HG03196 (cell line): Measurements from ENCODE around the gene TOM1.
A peak's percentile ranks its signal among the peaks of the same experiment; 100 is the strongest.

ENCODE experiments used
- ATAC-seq: cut with Tn5 transposase; IDR thresholded peaks from one replicate; pipeline ENCODE4 v1.9.1; 2021; ENCODE audit not compliant: unreplicated experiment

The TOM1 gene

DNA sequence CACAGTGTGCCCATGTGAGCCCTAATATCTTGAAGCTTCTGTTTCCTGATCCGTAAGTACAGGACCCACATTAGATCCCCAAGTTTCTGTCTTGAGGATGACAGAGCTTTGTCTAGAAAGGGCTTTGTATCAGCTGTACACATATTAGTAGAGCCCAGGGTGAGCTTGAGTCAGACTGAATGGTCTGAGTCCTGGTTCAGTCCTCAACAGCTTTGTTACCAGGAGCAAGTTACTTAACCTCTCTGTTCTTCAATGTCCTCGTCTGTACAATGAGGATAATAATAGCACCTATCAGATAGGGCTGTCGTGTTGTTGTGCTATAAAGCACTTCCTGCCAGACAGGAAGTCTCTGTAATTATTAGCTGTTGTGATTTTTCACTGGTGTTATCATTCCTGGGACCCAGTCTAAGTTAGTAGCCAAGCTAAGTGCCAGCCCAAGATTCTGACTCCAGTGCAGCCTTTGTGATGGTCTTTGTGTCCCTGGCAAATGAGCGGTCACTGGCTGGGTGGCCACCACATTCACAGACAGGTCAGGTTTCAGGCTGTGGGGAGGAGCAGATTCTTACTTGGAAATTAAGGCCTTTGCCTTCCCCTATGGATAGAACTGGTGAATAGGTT lies 6.8 kb downstream of the TOM1 start:
- ATAC-seq: no peak

DNA sequence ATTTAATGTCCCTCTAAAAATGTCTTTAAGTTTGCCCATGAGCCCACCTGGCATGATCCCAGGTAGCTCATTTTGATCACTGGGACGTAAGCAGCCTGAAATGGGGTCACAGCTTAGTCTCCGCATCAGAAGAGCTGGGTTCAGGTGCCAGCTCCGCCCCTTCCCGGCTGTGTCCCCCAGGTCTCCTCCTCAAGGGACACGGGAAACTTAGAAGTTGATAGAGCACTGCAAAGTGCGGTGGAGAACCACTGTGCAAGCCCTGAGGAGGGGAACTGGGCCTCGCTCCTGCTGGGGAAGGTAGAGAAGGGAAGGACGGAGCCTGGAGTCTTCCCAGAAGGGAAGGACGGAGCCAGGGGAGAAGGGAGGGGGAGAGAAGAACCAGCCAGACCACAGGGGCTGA lies 7.7 kb downstream of the TOM1 start:
- ATAC-seq: no peak

DNA sequence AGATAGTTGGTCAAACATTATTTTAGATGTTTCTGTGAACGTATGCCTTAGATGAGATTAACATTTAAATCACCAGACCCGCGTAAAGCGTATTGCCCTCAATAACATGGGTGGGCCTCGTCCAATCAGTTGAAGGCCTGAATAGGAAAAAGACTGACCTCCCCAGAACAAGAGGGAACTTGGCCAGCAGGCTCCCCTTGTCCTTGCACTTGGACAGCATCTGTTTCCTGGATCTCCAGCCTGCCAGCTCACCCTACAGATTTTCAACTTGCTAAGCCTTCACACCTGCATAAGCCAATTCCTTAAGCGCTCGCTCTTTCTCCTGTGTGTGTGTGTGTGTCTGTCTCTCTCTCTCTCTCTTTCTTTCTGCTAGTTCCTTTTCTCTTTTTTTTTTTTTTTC lies 8.2 kb downstream of the TOM1 start:
- ATAC-seq: no peak

DNA sequence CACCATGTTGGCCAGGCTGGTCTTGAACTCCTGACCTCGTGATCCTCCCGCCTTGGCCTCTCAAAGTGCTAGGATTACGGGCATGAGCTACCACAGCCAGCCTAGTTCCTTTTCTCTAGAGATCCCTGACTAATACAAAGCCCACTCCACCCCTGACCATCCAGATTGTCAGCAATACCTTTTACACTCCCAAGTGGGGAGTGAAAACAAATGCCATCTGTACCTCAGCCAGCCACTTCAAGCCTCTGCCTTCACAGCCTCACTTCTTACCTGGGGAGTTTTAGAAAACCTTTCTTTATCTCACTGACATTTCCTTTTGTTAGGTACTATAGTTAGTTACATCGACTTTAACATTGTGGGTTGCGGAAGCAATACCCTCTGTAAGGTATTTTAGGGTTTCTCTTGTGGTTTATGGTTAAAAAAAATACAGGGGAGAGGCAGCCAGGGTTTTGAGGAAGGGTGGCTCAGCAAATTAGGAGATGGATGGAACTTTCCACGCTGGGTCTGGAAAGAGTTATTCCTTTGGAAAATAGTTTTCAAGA lies 8.9 kb downstream of the TOM1 start:
- ATAC-seq: peak; percentile 43

DNA sequence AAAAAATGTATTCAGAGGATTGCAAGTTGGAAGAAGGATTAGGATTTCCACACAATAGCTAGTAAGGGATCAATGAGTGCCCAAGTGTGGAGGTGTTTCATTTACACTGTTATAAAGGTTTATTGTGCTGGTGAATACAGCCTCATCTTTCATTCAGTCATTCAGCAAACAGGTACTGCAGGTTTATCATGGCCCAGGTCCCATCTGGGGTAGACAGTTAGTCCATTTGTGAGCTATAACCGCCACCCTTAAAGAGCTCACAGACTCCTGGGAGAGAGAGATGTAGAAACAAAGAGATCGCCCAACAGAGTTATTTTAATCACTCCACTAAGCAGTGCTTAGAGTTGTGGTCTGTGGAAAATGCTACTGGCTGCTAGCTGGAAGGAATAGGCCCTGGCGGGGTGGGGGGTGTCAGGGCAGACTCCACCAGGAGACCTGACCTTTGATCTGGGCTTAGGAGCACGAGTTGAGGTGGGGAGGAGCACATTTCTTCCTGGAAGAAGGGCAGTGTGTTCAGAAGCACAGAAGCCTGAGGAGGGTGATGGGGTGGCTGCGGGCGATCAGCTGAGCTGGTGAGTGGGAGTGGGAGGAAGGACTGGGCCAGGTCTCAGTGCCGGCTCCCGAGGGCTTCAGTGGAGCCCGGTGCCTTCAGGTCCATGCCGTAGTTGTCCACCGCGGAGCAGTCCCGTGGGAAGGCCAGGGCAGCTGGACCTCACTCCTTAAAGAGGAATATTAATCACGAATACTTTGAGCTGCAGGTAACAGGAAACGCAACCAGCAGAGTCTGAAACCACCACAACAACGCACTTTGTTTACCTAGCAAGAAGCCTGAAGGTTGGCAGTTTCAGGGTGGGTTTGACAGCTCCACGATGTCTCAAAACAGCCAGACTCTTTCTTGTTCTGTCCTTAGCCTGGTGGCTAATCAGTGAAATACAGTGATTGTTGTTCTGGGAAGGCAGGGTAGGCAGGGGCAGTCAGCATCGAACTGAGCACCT lies 11.2 kb downstream of the TOM1 start:
- no peak for ATAC-seq

DNA sequence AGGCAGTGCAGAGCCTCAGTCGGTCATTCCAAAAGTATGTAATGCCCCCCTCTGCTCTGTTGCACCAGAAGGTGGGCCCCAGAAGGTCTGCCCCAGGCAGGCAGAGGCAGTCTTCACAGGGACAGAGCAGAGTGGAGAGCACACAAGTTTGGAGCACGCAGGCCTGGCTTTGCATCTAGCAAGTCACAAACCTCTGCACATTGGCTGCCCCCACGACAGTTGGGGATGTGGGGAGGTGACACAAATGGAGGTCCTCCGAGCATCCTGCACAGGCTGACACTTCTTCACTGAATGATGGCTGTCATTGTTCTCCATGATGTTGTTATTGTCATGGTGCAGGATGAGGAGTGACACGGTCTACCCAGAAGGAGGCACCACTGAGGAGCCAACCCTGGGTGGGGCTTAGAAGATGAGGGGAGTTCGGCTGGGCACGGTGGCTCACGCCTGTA lies 11.9 kb downstream of the TOM1 start:
- no peak for ATAC-seq

DNA sequence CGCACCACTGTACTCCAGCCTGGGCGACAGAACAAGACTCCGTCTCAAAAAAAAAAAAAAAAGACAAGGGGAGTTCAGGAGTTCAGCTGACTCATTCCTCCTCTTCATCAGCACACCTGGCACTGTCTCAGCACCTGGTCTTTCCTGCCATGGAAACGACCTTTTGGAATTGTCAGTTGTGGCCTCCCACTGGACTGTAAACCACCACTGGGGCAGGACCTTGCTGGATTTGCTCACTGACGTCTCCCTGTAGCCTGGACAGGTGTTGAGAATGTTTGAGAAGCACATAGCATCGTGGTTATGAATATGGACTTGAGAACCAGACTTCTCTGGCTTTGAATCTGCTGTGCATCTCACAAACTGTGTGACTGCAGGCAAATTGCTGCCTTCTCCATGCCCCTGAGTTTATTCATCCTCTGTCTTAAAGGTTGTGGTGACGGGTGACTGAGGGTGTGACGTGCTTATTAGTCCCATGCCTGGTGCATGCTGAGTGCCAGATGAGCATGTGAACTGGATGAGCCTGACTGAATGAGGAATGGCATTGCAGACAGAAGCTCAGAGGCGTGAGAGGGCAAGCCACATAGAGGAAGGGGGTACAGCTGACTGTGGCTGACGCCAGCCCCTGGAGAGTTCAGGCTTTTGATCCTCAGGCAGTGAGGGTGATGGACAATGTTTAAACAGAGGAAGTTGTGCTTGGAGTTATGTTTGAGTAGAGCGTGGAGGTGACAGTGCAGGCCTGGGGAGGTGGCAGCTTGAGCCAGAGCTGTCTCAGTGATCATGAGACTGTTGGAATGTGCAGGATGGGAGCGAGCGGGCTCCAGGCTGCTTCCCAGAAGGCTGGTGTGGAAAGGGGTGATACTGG lies 12.7 kb downstream of the TOM1 start:
- ATAC-seq: no peak

DNA sequence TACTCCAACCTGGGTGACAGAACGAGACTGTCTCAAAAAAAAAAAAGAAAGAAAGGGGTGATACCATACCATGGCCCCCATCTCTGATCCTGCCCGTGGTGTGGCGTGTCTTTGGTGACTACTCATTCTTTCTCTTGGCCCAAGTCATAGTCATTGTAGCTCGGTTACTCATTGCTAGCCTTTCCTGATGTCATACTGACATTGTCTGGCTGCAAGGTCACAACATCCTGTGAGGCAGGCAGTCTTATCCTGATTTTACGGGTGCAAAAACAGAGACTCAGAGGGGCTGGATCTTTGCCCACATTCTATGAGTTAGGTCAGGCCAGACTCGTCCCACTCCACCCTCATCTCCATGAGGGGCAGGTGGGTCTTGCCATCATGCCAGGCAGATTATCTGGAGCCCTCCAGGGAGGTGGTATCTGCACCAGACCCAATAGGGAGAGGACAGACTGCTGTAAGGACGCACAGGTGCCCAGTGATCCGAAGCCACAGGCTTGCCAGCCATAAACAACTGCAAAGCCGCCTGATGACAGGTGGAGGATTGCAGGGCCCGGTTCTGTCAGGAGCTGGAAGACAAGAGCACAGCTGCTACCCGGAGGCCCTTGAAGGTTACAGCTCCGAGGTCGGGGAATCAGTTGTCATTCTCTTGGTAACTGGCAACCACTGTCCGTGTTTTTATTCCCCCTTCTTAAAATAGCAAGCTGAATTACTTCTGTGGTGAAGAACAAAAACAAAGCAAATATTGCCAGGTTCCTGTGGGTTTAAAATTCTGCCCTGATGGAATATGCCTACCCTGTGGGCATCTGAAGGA lies 13.8 kb downstream of the TOM1 start:
- no peak for ATAC-seq

DNA sequence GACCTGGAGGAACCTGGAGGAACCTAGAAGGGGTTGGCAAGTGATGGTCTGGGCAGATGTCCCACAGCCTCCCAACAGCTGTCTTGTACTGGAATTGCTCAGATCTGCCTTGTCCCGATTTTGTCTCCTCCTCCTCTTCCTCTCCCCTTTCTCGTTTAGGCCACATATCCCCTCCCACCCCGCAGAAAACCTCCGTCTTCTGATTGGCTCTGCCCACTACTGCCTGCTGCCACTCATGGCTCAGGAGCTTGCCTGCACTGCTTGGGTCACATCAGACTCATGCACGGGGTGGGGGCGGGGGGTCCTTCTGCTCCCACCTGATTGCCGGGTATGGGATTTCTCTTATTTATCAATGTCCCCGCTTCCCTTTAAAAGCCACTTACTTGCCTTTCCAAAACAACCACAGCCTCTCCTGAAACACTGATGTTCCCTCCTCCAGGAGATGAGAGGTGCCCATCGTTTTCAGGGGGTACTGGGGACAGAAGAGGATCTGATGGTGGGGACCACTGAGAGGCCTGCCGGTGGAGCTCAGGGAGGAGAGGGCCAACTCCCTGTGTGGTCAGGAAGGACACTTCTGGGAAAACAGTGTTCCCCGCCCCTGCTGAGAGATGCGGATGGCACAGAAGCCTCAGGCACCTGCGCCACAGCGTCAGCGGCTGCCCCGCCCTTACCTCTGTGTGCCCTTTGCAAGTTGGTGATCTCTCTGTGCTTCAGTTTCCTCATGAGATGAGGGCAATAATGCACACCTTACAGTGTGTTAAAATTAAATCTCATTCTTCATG lies 14.7 kb downstream of the TOM1 start:
- ATAC-seq: no peak

DNA sequence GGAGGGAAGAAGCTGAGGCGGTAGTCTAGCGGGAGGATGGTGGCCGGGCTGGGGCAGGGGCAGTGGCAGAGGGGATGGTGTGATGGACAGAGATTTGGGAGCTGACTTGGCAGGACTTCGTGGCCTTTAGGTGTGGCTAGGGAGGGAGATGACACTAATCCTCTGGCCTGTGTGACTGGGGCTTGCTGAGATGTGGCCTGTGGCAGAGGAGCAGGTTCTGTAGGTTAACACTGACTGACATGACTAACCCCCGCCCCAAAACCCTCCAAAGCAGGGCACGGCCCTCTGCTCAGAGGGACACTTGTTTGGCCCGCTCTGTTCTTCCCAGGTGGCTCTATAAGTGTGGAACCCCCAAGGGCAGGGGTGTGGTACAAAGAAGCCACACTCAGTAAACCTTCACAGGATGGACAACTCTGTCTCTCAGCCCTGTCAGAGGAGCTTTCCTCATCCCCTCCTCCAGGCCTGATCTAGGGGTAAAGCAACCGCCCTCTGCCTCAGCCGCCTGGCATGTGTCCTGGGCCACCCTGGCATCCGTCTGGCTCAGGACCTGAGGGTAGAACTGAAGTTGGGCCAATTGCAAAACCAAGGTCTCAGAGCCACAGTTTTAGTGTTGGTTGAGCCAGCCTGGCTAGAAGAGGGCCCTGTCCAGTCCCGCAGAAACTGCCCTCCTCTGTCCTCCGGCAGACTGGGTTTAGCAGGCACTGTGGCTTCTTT lies 15.6 kb downstream of the TOM1 start:
- ATAC-seq: no peak

DNA sequence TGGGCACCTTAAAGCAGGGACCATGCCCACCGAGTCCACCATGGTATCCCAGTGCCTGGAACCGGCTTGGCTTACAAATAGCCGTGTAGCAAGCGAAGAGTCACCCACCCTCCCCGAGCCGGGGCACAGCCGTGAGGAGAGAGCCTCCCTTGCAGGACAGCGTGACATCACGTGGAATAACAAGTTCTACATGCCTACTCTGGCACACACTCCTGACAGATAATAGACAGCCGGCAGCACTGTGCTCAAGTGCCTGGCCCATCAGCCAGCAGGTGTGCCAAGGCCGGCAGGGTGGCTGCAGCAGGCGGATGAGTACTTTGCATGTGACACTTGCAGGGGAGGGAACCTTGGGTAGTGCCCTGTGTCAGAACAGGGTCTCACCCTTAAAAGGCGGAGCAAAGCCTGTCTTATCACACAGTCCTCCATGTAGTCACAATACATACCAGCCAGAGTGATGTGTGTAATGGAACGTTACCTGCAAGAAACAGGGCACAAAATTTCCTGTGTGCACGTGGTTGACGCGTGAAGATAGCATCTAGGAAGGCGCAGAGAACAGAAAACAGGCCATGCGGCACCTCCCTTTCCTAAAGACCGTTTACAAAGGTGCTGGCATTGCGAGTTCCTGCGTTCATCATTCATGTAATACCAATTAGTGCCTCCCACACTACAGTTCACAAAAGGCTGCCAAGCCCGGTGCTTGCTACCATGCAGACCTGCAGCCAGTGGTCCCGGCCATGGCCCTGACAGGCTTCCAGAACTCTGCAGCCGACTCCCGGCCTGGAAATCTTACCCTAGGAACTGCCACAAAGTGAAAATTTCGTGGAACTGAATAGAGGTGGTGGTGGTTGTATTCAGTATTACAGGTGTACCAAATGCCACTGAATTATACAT lies 16.4 kb downstream of the TOM1 start:
- no peak for ATAC-seq

DNA sequence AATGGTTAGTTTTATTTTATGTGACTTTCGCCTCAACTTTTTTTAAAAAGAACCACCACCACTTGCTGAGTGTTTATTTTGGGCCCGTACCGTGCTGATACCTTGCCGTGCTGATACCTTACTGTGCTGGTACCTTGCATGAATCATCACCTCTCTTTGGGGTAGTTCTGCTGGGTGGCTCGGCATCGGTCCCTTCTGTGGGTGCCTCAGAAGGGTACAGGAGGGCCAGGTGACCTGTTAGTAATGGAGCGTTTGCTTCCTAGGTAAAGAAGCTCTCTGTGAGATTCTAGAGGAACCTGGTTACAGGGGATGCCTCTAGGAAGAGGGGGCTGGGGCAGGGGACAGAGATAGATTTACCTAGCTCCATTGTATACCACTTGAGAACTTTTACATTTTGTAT lies 17.1 kb downstream of the TOM1 start:
- ATAC-seq: no peak

DNA sequence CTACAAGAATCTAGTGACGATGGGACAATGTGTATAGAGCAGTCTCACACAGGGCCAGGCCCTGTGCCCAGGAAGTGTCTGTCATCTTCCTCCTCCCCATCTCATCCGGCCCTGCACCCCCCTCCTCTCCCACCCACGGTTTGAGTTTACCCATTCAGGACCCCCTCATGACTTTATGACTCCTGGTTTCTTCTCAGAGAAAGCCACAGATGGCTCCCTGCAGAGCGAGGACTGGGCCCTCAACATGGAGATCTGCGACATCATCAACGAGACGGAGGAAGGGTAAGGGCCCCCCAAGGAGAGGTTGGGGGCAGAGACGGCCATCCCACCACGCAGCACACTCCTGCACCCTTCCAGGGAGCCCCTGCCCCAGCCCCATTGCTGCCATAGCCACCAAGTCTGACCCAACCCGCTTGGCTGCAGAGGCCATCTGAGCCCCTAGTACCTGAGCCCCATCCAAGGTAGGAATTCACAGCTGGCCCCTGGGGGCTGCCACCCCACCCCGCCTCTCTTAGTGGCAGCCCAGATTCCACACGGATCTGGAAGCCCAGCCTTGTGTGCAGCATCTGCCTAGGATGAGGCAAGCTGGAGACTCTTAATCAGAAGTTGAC lies 18.1 kb downstream of the TOM1 start:
- ATAC-seq: no peak

DNA sequence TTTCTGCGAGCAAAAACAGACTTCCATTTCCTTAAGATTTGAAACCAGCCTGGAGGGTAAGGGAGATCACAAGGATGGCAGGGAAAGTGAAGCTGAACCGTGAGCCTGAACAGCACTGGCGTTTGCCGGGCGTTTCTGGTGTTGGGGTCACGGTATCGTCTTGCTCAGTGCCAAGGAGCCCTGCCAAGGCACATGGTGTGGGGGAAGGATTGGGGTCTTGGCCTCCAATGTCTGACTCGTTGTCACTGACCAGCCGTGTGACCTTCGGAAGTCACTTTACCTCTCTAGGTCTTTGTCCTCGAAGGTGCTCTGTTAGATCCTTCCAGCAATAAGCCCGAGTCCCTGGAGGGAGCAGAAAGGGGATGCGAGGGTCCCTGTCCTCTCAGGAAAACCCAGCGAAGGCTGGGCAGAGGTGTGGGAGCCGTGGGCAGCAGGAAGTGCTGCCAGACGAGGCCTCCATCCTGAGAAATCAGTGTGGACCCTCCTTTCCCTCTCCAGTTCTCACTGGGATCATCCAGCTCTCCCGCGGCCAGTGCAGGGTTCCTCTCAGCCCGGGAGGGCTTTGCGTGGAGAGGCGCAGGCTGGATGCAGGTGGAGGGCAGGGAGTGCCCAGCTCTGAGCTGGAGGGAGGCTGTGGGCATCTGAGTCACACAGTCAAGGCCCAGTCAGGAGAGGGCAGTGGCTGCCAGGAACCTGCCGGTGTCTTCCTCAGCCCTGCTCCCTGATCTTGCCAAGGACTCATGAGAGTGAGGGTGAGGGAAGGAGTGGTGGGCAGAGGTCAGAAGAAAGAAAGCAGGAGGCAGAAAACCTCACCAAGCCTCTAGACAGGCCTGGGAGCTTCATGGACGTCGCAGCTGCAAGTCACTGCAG lies 18.9 kb downstream of the TOM1 start:
- no peak for ATAC-seq

DNA sequence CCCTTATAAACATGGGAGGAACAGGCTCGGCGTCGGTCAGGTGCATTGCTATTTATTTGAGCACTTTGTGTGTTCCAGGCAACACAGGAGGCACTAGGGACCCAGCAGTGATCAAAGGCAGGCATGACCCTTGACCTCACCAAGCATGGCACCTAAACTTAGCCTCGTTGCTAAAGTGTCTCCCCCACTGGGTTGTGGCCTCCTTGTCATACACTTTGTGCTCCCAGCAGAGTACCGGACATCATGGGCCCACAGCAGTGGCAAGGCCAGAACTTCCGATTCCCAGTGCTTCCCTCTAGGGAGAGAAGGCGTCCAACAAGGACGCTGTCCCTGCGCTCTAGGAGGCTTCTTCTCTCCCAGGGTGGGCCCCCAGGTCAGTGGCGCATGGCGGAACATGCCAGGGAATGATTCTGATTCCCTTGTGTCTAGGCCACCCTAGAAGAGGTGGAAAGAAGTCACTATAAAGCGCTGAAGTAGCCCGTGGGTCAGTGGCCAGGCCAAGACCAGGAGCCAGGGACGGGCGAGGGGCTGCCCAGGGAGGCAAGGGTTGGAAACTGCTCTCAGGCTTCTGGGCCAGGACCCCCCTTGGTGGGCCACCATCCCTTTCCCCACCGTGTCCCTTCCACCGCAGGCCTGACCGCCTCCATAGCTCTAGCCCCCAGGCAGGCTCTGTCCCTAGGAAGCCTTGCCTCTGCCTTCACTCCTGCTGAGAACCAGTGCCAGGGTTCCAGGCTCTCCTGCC lies 19.7 kb downstream of the TOM1 start:
- ATAC-seq: no peak

DNA sequence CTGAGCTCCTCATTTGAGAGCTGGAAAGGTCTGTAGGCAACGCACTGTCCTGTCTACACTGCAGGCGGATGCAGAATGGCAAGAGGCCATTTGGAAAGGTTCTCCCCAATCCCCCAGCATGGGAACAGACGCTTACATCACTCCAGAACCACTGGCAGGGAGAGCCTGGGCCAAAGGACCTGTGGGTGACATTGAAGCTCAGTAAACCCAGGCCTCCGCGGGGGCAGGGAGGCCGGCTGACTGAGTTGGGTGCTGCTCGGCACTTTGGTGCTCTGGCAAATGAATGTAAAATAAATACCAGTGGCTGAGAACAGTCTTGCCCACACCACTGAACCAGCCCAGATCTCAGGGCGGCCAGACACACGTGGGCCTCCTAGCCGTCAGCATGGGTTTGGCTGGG lies 22.4 kb downstream of the TOM1 start:
- no peak for ATAC-seq
